ENCODE data around the gene AP1S2.

Gene AP1S2

DNA sequence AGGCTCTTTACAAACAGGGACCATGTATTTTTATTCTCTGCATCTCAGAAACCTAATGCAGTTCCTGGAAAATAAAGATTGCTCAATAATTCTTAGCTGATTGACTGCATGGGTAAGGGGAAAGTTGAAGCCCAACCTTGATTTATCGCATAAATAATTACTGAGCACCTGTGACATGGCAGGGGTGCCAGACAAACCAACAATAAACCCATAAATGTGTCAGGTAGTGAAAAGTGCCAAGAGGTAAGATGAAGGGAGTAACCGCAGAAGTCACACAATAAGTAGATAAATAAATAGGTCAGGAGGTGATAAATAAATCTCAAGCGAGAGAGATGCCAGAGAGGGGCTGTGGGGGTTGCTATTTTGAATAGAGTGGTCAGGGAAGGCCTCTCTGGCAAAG, 20.1 kb upstream of the AP1S2 start:
- Histone ChIP-seq H3K4me3 (ENCODE audit: low read depth in 1 of 2, low read length in 2 of 2) (no peak overlapping the region), H3K27me3 (ENCODE audit: low read depth, low read length) (no peaks in the 10 kb centered on the region), H3K4me1 (ENCODE audit: control insufficient read depth in 1 of 2, insufficient read depth in 2 of 2, low read length in 2 of 2) (no peaks in the 10 kb centered on the region), H3K36me3 (ENCODE audit: control insufficient read depth in 1 of 2, insufficient read depth in 2 of 2, low read length in 2 of 2) (no peaks in the 10 kb centered on the region), H3K9me3 (ENCODE audit: control insufficient read depth in 1 of 2, low read length in 2 of 2) (no peaks in the 10 kb centered on the region), H3K27ac (ENCODE audit: low read length) (no peak overlapping the region)

- Histone ChIP-seq H3K4me3 (ENCODE audit: low read depth in 1 of 2, low read length in 2 of 2) (no peak overlapping the region), H3K4me1 (ENCODE audit: control insufficient read depth in 1 of 2, insufficient read depth in 2 of 2, low read length in 2 of 2) (no peaks in the 10 kb centered on the region), H3K9me3 (ENCODE audit: control insufficient read depth in 1 of 2, low read length in 2 of 2) (no peaks in the 10 kb centered on the region), H3K27me3 (ENCODE audit: low read depth, low read length) (no peaks in the 10 kb centered on the region), H3K27ac (ENCODE audit: low read length) (no peak overlapping the region), H3K36me3 (ENCODE audit: control insufficient read depth in 1 of 2, insufficient read depth in 2 of 2, low read length in 2 of 2) (no peaks in the 10 kb centered on the region)
These were observed 19.0 kb upstream of the AP1S2 start for GRCh38 chrX:15873566-15873965.

DNA sequence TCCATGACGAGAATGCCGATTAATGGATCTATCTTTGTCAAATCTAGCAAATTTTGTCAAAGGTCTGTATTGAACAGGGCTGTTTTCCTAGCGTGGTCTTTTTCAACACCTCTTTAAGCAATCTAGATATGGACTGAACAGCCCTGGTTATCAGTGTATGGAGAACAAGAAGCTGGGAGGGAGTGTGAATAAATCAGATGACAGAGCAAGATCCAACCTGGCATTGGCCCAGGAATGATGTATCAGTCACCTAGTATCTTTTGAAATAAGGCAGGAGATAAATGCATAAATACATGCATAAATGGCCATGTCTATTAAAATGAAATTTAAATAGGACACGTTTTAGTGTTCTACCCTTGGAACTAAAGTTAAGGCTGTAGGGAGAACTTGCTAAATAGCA, 15.7 kb upstream of the AP1S2 start:
- Histone ChIP-seq H3K27ac (ENCODE audit: low read length) (no peak overlapping the region), H3K36me3 (ENCODE audit: control insufficient read depth in 1 of 2, insufficient read depth in 2 of 2, low read length in 2 of 2) (no peaks in the 10 kb centered on the region), H3K4me3 (ENCODE audit: low read depth in 1 of 2, low read length in 2 of 2) (no peak overlapping the region), H3K9me3 (ENCODE audit: control insufficient read depth in 1 of 2, low read length in 2 of 2) (no peaks in the 10 kb centered on the region), H3K4me1 (ENCODE audit: control insufficient read depth in 1 of 2, insufficient read depth in 2 of 2, low read length in 2 of 2) (no peaks in the 10 kb centered on the region), H3K27me3 (ENCODE audit: low read depth, low read length) (no peaks in the 10 kb centered on the region)

DNA sequence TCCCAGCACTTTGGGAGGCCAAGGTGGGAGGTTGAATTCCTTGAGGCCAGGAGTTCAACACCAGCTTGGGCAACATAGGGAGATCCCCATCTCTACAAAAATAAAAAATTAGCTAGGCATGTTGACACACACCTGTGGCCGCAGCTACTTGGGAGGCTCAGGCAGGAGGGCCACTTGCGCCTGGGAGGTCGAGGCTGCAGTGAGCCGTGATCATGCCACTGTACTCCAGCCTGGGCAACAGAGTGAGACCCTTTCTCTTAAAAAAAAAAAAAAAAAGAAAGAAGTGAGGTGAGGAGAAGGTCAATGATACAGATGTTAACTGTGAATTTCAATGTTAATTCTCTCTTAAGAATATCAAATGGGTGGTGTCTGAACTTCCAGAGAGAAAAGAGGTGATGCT, 15.1 kb upstream of the AP1S2 start:
- no peak overlapping the region for H3K4me3 ChIP-seq (ENCODE audit: low read depth in 1 of 2, low read length in 2 of 2)
- H3K4me1 ChIP-seq (ENCODE audit: control insufficient read depth in 1 of 2, insufficient read depth in 2 of 2, low read length in 2 of 2): no peaks in the 10 kb centered on the region
- no peaks in the 10 kb centered on the region for H3K27me3 ChIP-seq (ENCODE audit: low read depth, low read length)
- H3K9me3 ChIP-seq (ENCODE audit: control insufficient read depth in 1 of 2, low read length in 2 of 2): no peaks in the 10 kb centered on the region
- no peaks in the 10 kb centered on the region for H3K36me3 ChIP-seq (ENCODE audit: control insufficient read depth in 1 of 2, insufficient read depth in 2 of 2, low read length in 2 of 2)
- no peak overlapping the region for H3K27ac ChIP-seq (ENCODE audit: low read length)

DNA sequence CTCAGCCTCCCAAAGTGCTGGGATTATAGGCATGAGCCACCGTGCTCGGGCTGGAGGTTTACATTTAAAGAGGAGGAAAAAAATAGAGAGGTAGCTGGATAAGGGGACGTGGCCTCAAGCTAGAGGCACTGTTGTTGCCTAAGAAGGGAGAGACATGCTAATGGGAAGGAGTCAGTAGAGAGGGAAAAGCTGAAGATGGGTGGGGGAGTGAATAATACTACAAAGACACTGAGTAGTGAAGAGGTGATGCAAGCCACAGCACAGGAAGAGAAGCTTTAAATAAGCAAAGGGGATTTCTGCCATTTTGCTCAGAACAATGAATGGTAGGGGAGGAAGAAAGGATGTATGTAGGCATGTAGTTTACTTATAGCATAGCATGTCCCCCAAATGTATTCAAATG, 11.5 kb upstream of the AP1S2 start:
- Histone ChIP-seq H3K27ac (ENCODE audit: low read length) (no peak overlapping the region), H3K27me3 (ENCODE audit: low read depth, low read length) (no peaks in the 10 kb centered on the region), H3K9me3 (ENCODE audit: control insufficient read depth in 1 of 2, low read length in 2 of 2) (no peaks in the 10 kb centered on the region), H3K4me1 (ENCODE audit: control insufficient read depth in 1 of 2, insufficient read depth in 2 of 2, low read length in 2 of 2) (no peaks in the 10 kb centered on the region), H3K36me3 (ENCODE audit: control insufficient read depth in 1 of 2, insufficient read depth in 2 of 2, low read length in 2 of 2) (no peaks in the 10 kb centered on the region), H3K4me3 (ENCODE audit: low read depth in 1 of 2, low read length in 2 of 2) (no peak overlapping the region)

DNA sequence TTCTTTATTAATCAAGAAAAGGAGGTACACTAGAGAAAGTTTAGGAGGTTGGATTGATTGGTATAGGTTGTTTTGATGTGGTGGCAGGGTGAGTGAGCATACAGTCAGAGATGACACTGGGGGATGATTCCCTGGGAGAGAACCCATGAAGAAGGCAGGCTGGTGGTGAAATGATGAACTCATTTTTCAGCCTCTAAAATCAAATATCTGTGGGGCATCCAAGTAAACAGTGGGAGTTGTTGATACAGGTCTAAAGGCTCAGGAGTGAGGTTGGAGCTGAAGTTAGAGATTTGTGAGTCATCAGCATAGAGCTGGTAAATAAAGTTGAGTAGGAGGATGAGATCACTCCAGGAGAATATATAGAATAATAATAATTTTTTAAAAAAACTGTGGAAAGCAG, 10.0 kb upstream of the AP1S2 start:
- H3K4me3 ChIP-seq (ENCODE audit: low read depth in 1 of 2, low read length in 2 of 2): no peak overlapping the region
- no peaks in the 10 kb centered on the region for H3K36me3 ChIP-seq (ENCODE audit: control insufficient read depth in 1 of 2, insufficient read depth in 2 of 2, low read length in 2 of 2)
- no peaks in the 10 kb centered on the region for H3K4me1 ChIP-seq (ENCODE audit: control insufficient read depth in 1 of 2, insufficient read depth in 2 of 2, low read length in 2 of 2)
- H3K27me3 ChIP-seq (ENCODE audit: low read depth, low read length): no peaks in the 10 kb centered on the region
- no peak overlapping the region for H3K27ac ChIP-seq (ENCODE audit: low read length)
- no peaks in the 10 kb centered on the region for H3K9me3 ChIP-seq (ENCODE audit: control insufficient read depth in 1 of 2, low read length in 2 of 2)

DNA sequence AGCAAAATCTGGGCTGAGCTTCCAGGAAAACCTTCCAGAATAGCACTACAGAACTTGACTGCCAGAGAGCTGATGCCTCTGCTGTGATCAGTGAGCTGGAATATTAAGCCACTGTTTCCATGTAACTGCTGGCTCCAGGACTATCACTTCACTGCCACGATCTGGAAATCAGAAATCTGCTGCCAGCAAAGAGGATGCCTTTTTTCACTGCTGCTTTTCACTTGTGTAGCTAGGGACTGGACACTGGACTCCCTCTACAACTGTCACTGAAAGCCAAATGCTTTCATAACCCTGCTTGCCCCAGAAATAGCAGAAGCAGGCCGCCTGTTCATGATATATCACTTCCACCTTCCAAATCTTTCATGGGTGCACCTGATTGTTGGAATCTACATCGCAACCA, 9.4 kb upstream of the AP1S2 start:
- Histone ChIP-seq H3K27me3 (ENCODE audit: low read depth, low read length) (no peaks in the 10 kb centered on the region), H3K9me3 (ENCODE audit: control insufficient read depth in 1 of 2, low read length in 2 of 2) (no peaks in the 10 kb centered on the region), H3K4me3 (ENCODE audit: low read depth in 1 of 2, low read length in 2 of 2) (no peak overlapping the region), H3K36me3 (ENCODE audit: control insufficient read depth in 1 of 2, insufficient read depth in 2 of 2, low read length in 2 of 2) (no peaks in the 10 kb centered on the region), H3K4me1 (ENCODE audit: control insufficient read depth in 1 of 2, insufficient read depth in 2 of 2, low read length in 2 of 2) (no peaks in the 10 kb centered on the region), H3K27ac (ENCODE audit: low read length) (no peak overlapping the region)

GRCh38 chrX:15860921-15861320, 6.3 kb upstream of the AP1S2 start:
- Histone ChIP-seq H3K27me3 (ENCODE audit: low read depth, low read length) (no peaks in the 10 kb centered on the region), H3K4me3 (ENCODE audit: low read depth in 1 of 2, low read length in 2 of 2) (no peak overlapping the region)

DNA sequence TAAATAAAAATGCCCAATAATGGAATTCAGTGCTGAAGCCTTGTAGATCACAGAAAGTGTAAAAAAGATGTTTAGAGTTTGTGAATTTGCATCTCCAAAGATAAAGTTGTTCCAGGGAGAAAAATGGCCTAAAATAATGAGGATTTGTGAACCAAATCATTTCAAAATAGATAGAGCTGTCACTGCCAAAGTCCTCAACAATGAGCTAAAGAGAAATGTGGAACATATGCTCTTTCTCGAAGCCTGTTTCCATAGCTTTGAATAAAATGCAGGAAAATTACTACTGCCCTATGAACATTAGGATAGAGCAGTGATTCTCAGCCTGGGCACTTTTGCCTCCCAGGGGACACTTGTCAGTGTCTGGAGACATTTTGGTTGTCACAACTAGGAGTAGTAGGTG, 3.4 kb upstream of the AP1S2 start:
- Histone ChIP-seq H3K4me3 (ENCODE audit: low read depth in 1 of 2, low read length in 2 of 2) (no peak overlapping the region), H3K9me3 (ENCODE audit: control insufficient read depth in 1 of 2, low read length in 2 of 2) (no peaks in the 10 kb centered on the region), H3K27me3 (ENCODE audit: low read depth, low read length) (no peaks in the 10 kb centered on the region), H3K36me3 (ENCODE audit: control insufficient read depth in 1 of 2, insufficient read depth in 2 of 2, low read length in 2 of 2) (no peaks in the 10 kb centered on the region), H3K27ac (ENCODE audit: low read length) (no peak overlapping the region), H3K4me1 (ENCODE audit: control insufficient read depth in 1 of 2, insufficient read depth in 2 of 2, low read length in 2 of 2) (no peaks in the 10 kb centered on the region)

More at GRCh38 chrX:15860921-15861320, 6.3 kb upstream of the AP1S2 start:
- H3K27ac ChIP-seq (ENCODE audit: low read length): no peak overlapping the region
- no peaks in the 10 kb centered on the region for H3K36me3 ChIP-seq (ENCODE audit: control insufficient read depth in 1 of 2, insufficient read depth in 2 of 2, low read length in 2 of 2)
- H3K9me3 ChIP-seq (ENCODE audit: control insufficient read depth in 1 of 2, low read length in 2 of 2): no peaks in the 10 kb centered on the region
- H3K4me1 ChIP-seq (ENCODE audit: control insufficient read depth in 1 of 2, insufficient read depth in 2 of 2, low read length in 2 of 2): no peaks in the 10 kb centered on the region

DNA sequence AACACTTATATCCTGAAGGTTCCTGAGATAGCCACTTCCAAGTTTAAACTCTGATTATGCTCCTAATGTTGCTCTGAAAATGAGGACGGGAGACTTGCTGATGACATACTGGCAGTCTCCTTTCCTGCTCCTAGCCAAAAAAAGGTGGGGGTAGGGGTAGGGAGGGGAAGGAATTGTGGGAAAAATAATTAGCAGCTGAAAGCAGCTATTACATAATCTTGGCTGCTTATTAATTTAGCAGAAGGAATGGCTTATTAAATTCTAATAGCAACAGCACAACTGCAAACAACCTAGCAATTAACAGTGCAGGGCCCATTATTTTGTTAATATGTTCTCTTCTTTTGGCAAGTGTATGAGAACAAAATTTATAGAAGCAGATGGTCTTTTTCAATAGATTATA, 2.0 kb upstream of the AP1S2 start:
- Histone ChIP-seq H3K4me1 (ENCODE audit: control insufficient read depth in 1 of 2, insufficient read depth in 2 of 2, low read length in 2 of 2) (no peaks in the 10 kb centered on the region), H3K27me3 (ENCODE audit: low read depth, low read length) (no peaks in the 10 kb centered on the region), H3K27ac (ENCODE audit: low read length) (peak overlapping the region; percentile 91), H3K9me3 (ENCODE audit: control insufficient read depth in 1 of 2, low read length in 2 of 2) (no peaks in the 10 kb centered on the region), H3K4me3 (ENCODE audit: low read depth in 1 of 2, low read length in 2 of 2) (no peak overlapping the region), H3K36me3 (ENCODE audit: control insufficient read depth in 1 of 2, insufficient read depth in 2 of 2, low read length in 2 of 2) (no peaks in the 10 kb centered on the region)

DNA sequence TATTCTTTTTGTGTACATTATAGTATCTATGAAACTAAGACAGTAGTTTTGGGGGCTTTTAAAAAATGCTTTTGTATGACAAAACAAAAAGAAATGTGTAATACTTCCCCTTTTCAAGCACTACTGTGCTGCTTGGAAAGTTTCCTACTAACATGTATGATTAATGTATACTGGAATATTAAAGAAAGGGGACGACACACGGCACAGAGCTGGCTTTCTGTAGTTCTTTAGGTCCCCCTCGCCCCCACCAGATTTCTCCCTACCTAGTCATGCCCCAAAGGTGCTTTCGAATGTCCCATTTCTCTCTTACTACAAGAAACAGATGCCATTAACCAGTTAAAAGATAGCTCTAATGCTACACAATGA, 1.6 kb upstream of the AP1S2 start:
- Histone ChIP-seq H3K27ac (ENCODE audit: low read length) (peak overlapping the region; percentile 91), H3K9me3 (ENCODE audit: control insufficient read depth in 1 of 2, low read length in 2 of 2) (no peaks in the 10 kb centered on the region), H3K27me3 (ENCODE audit: low read depth, low read length) (no peaks in the 10 kb centered on the region), H3K4me3 (ENCODE audit: low read depth in 1 of 2, low read length in 2 of 2) (no peak overlapping the region), H3K36me3 (ENCODE audit: control insufficient read depth in 1 of 2, insufficient read depth in 2 of 2, low read length in 2 of 2) (no peaks in the 10 kb centered on the region), H3K4me1 (ENCODE audit: control insufficient read depth in 1 of 2, insufficient read depth in 2 of 2, low read length in 2 of 2) (peaks cover 0 to 2% of the 10 kb centered on the region in 2 donors)

DNA sequence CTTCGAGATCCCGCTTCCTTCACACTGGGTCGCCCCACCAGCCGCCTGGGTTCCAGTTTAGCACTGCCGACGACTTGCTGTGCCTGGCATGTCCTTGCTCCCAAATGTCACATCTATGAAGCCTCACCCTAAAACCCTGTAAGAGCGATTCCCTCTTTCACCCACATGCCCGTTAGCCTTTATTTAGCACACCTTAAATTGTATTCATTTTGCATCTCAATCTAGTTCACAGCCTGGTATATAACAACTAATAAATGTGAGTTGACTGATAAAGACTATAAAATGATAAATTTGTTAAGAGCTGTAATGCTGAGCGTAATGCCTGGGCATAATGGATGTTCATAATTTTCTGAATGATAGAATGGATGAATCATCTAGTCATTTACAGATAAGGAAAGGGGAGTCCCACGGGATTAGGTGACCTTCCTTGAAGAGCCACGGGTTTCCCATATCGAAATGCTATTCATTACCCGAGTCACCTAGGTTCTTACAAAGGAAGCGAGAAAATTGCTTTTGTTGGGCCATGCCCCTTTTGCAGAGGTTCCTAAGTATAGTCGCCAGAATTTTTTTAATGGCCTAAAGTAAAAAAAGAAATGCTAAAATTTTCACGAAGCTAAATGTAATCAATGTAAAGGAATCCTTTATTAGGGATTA, 1.1 kb upstream of the AP1S2 start:
- H3K4me3 ChIP-seq (ENCODE audit: low read depth in 1 of 2, low read length in 2 of 2): peak overlapping the region; percentile 69 to 74
- peak overlapping the region; percentile 91 for H3K27ac ChIP-seq (ENCODE audit: low read length)
- H3K27me3 ChIP-seq (ENCODE audit: low read depth, low read length): no peaks in the 10 kb centered on the region
- H3K36me3 ChIP-seq (ENCODE audit: control insufficient read depth in 1 of 2, insufficient read depth in 2 of 2, low read length in 2 of 2): no peaks in the 10 kb centered on the region
- H3K4me1 ChIP-seq (ENCODE audit: control insufficient read depth in 1 of 2, insufficient read depth in 2 of 2, low read length in 2 of 2): peaks cover 0 to 5% of the 10 kb centered on the region in 2 donors
- H3K9me3 ChIP-seq (ENCODE audit: control insufficient read depth in 1 of 2, low read length in 2 of 2): no peaks in the 10 kb centered on the region

All from muscle layer of duodenum (tissue), 2 donors.